PC-9 (cell line): ENCODE data around the gene ZFPL1.

Source experiments
- EZH2 ChIP-seq: fragments of 200-600 bp; sonication (generic); IDR thresholded peaks from 2 replicates; pipeline ENCODE4 v1.8.0; 2017; ENCODE audit warnings: antibody characterized with exemption, low read depth
- TF ChIP-seq, protein P1 (sequence below): fragments of 200-600 bp; sonication (generic); conservative IDR thresholded peaks from 2 replicates; pipeline ENCODE4 v1.6.1; 2017; ENCODE audit warnings: mixed run types, antibody characterized with exemption, mild to moderate bottlenecking, moderate library complexity

GRCh38 chr11:65107078-65107477 lies 23.1 kb downstream of the ZFPL1 start:
- TF ChIP-seq, protein P1, sequence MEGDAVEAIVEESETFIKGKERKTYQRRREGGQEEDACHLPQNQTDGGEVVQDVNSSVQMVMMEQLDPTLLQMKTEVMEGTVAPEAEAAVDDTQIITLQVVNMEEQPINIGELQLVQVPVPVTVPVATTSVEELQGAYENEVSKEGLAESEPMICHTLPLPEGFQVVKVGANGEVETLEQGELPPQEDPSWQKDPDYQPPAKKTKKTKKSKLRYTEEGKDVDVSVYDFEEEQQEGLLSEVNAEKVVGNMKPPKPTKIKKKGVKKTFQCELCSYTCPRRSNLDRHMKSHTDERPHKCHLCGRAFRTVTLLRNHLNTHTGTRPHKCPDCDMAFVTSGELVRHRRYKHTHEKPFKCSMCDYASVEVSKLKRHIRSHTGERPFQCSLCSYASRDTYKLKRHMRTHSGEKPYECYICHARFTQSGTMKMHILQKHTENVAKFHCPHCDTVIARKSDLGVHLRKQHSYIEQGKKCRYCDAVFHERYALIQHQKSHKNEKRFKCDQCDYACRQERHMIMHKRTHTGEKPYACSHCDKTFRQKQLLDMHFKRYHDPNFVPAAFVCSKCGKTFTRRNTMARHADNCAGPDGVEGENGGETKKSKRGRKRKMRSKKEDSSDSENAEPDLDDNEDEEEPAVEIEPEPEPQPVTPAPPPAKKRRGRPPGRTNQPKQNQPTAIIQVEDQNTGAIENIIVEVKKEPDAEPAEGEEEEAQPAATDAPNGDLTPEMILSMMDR = no peak
- no peak for TF ChIP-seq EZH2
